ENCODE measurements around the gene APOL1.

The APOL1 gene

GRCh38 chr22:36222887-36223450 is 30.0 kb upstream of the APOL1 start:
- no peak for TF ChIP-seq CTCF (IDR thresholded peaks at IDR 0.05; ENCODE audit: low read depth, low read length, missing control alignments)
- Histone ChIP-seq H3K27ac (no peak overlapping the region), H3K27me3 (replicated peaks) (peaks cover 2% of the 10 kb centered on the region), H3K36me3 (replicated peaks) (peaks cover 7% of the 10 kb centered on the region), H3K4me3 (ENCODE audit: low read depth, low read length) (no peak overlapping the region)
- DNase-seq = no peak
- in situ Hi-C loops (cut with HindIII; ENCODE audit: low pct_ligation_motif_present, low sequenced_read_pairs) = no loop called here

GRCh38 chr22:36223504-36223903 is 29.4 kb upstream of the APOL1 start:
- DNase-seq = no peak
- Histone ChIP-seq H3K36me3 (replicated peaks) (peaks cover 9% of the 10 kb centered on the region), H3K27me3 (replicated peaks) (no peaks in the 10 kb centered on the region), H3K27ac (no peak overlapping the region), H3K4me3 (ENCODE audit: low read depth, low read length) (no peak overlapping the region)
- no peak for TF ChIP-seq CTCF (IDR thresholded peaks at IDR 0.05; ENCODE audit: low read depth, low read length, missing control alignments)
- in situ Hi-C loops (cut with HindIII; ENCODE audit: low pct_ligation_motif_present, low sequenced_read_pairs) = no loop called here

- no peaks in the 10 kb centered on the region for H3K27me3 ChIP-seq (replicated peaks)
- peaks cover 14% of the 10 kb centered on the region for H3K36me3 ChIP-seq (replicated peaks)
- TF ChIP-seq CTCF (IDR thresholded peaks at IDR 0.05; ENCODE audit: low read depth, low read length, missing control alignments) = no peak
- no peak for DNase-seq
- H3K4me3 ChIP-seq (ENCODE audit: low read depth, low read length) = no peak overlapping the region
- H3K27ac ChIP-seq = no peak overlapping the region
- in situ Hi-C loops (cut with HindIII; ENCODE audit: low pct_ligation_motif_present, low sequenced_read_pairs) = no loop called here
These were observed 28.7 kb upstream of the APOL1 start for GRCh38 chr22:36224245-36224644.

- H3K27ac ChIP-seq = no peak overlapping the region
- DNase-seq = no peak
- H3K27me3 ChIP-seq (replicated peaks) = no peaks in the 10 kb centered on the region
- in situ Hi-C loops (cut with HindIII; ENCODE audit: low pct_ligation_motif_present, low sequenced_read_pairs) = no loop called here
- H3K4me3 ChIP-seq (ENCODE audit: low read depth, low read length) = no peak overlapping the region
- H3K36me3 ChIP-seq (replicated peaks) = peaks cover 24% of the 10 kb centered on the region
- TF ChIP-seq CTCF (IDR thresholded peaks at IDR 0.05; ENCODE audit: low read depth, low read length, missing control alignments) = no peak
These were observed 27.5 kb upstream of the APOL1 start for GRCh38 chr22:36225333-36225922.

GRCh38 chr22:36226189-36226588 is 26.7 kb upstream of the APOL1 start:
- H3K4me3 ChIP-seq (ENCODE audit: low read depth, low read length) = no peak overlapping the region
- no peak for DNase-seq
- in situ Hi-C loops (cut with HindIII; ENCODE audit: low pct_ligation_motif_present, low sequenced_read_pairs) = no loop called here
- H3K36me3 ChIP-seq (replicated peaks) = peaks cover 30% of the 10 kb centered on the region
- no peak overlapping the region for H3K27ac ChIP-seq
- no peaks in the 10 kb centered on the region for H3K27me3 ChIP-seq (replicated peaks)
- TF ChIP-seq CTCF (IDR thresholded peaks at IDR 0.05; ENCODE audit: low read depth, low read length, missing control alignments) = no peak

GRCh38 chr22:36227396-36227795 is 25.5 kb upstream of the APOL1 start:
- Histone ChIP-seq H3K4me3 (ENCODE audit: low read depth, low read length) (no peak overlapping the region), H3K27ac (no peak overlapping the region), H3K36me3 (replicated peaks) (peaks cover 37% of the 10 kb centered on the region), H3K27me3 (replicated peaks) (no peaks in the 10 kb centered on the region)
- no peak for TF ChIP-seq CTCF (IDR thresholded peaks at IDR 0.05; ENCODE audit: low read depth, low read length, missing control alignments)
- DNase-seq = no peak
- in situ Hi-C loops (cut with HindIII; ENCODE audit: low pct_ligation_motif_present, low sequenced_read_pairs) = no loop called here

Measured in brain microvascular endothelial cell (primary cell).